Stimulated activated CD8-positive, alpha-beta memory T cell treated with anti-CD3 and anti-CD28 coated beads, Interleukin-7, amount 100 ng/mL, for 24 hours (primary cell): Measurements from ENCODE around the gene CEP131.

Experiments used
- DNase-seq: peaks from one replicate; pipeline ENCODE4 v3.0.0-alpha.2; 2020; ENCODE audit warnings: low read depth

Gene CEP131

GRCh38 chr17:81222906-81223761 is at the start of gene CEP131:
TSS of gene CEP131 (minus strand) at chr17:81222965. CDS start at chr17:81220056, 2,909 bp downstream.
- peak; percentile 100 for DNase-seq

GRCh38 chr17:81271226-81271625 is 48.5 kb upstream of the CEP131 start:
- no peak for DNase-seq

GRCh38 chr17:81270279-81270678 is 47.5 kb upstream of the CEP131 start:
- DNase-seq = no peak

- DNase-seq = no peak
Measured at GRCh38 chr17:81267390-81268067, 44.8 kb upstream of the CEP131 start.

GRCh38 chr17:81265576-81265975 is 42.8 kb upstream of the CEP131 start:
- DNase-seq = no peak

- DNase-seq = no peak
Measured at GRCh38 chr17:81264640-81265039, 41.9 kb upstream of the CEP131 start.

GRCh38 chr17:81263371-81264181 is 40.8 kb upstream of the CEP131 start:
- no peak for DNase-seq

GRCh38 chr17:81261582-81262336 is 39.0 kb upstream of the CEP131 start:
- no peak for DNase-seq

- no peak for DNase-seq
Measured at GRCh38 chr17:81261096-81261495, 38.3 kb upstream of the CEP131 start.

- no peak for DNase-seq
Measured at GRCh38 chr17:81260641-81261040, 37.9 kb upstream of the CEP131 start.

GRCh38 chr17:81260171-81260570 is 37.4 kb upstream of the CEP131 start:
- DNase-seq = no peak

GRCh38 chr17:81259058-81259605 is 36.4 kb upstream of the CEP131 start:
- no peak for DNase-seq

- DNase-seq = no peak
Measured at GRCh38 chr17:81258292-81258691, 35.5 kb upstream of the CEP131 start.

GRCh38 chr17:81257533-81257932 is 34.8 kb upstream of the CEP131 start:
- DNase-seq = no peak

GRCh38 chr17:81256616-81257015 is 33.9 kb upstream of the CEP131 start:
- no peak for DNase-seq

- no peak for DNase-seq
Measured at GRCh38 chr17:81254955-81255717, 32.4 kb upstream of the CEP131 start.

GRCh38 chr17:81253358-81254131 is 30.8 kb upstream of the CEP131 start:
- DNase-seq = no peak

GRCh38 chr17:81252987-81253329 is 30.2 kb upstream of the CEP131 start:
- no peak for DNase-seq

GRCh38 chr17:81252326-81252986 is 29.7 kb upstream of the CEP131 start:
- DNase-seq = no peak
